ENCODE results near the gene TPRG1. TPM values are rescaled to one million over a fixed set of nuclear protein-coding genes. Genes with fewer than 3 reads are reported as not detected.

The TPRG1 gene
- total RNA-seq, 2 donors from 2014 or later = 1.1 to 1.8 TPM

DNA sequence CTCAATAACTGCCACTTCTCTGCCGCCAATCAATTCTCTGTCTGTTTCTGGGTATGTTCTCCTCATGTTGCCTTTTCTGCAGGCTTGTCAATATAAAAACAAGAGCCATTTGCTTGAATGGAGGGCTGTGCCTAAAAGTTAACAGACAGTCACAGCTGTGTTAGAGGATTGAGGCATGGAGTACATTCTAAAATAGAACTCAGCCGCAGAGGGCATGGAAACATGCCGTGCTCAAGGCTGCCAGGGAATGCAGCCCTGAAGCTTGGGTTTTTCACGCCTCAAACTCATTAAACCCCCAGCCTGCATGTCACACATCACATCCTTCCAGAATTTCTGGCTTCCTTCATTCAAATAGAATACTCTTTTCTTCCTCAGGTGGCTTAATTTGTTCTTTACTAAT, 166.6 kb downstream of the TPRG1 start:
- no peaks in the 10 kb centered on the region for H3K36me3 ChIP-seq
- H3K27me3 ChIP-seq = no peaks in the 10 kb centered on the region
- no peaks in the 10 kb centered on the region for H3K4me1 ChIP-seq
- no peak for TF ChIP-seq CTCF (IDR thresholded peaks at IDR 0.05)
- no peaks in the 10 kb centered on the region for H3K9me3 ChIP-seq
- H3K27ac ChIP-seq = no peak overlapping the region
- intact Hi-C loops (cut with DNase I) = no loop called here
- no peak overlapping the region for H3K4me3 ChIP-seq
- H3K9ac ChIP-seq (ENCODE audit: low read depth in 2 of 2, low read length in 2 of 2) = no peak overlapping the region
- DNase-seq = no peak

- Histone ChIP-seq H3K36me3 (no peaks in the 10 kb centered on the region), H3K9me3 (no peaks in the 10 kb centered on the region), H3K27ac (no peak overlapping the region), H3K4me3 (no peak overlapping the region), H3K9ac (ENCODE audit: low read depth in 2 of 2, low read length in 2 of 2) (no peak overlapping the region), H3K4me1 (no peaks in the 10 kb centered on the region), H3K27me3 (no peaks in the 10 kb centered on the region)
- intact Hi-C loops (cut with DNase I) = no loop called here
- no peak for DNase-seq
- TF ChIP-seq CTCF (IDR thresholded peaks at IDR 0.05) = no peak
Measured at GRCh38 chr3:189339996-189340395, 168.2 kb downstream of the TPRG1 start.

- DNase-seq = peak; percentile 26
- no peak overlapping the region for H3K4me3 ChIP-seq
- intact Hi-C loops (cut with DNase I) = no loop called here
- H3K9ac ChIP-seq (ENCODE audit: low read depth in 2 of 2, low read length in 2 of 2) = no peak overlapping the region
- peak; percentile 16 for TF ChIP-seq CTCF (IDR thresholded peaks at IDR 0.05)
- H3K9me3 ChIP-seq = no peaks in the 10 kb centered on the region
- H3K27me3 ChIP-seq = no peaks in the 10 kb centered on the region
- no peaks in the 10 kb centered on the region for H3K4me1 ChIP-seq
- H3K27ac ChIP-seq = no peak overlapping the region
- H3K36me3 ChIP-seq = no peaks in the 10 kb centered on the region
Measured at GRCh38 chr3:189340680-189341460, 169.1 kb downstream of the TPRG1 start.

- Histone ChIP-seq H3K27me3 (no peaks in the 10 kb centered on the region), H3K9me3 (no peaks in the 10 kb centered on the region), H3K27ac (no peak overlapping the region), H3K36me3 (no peaks in the 10 kb centered on the region), H3K4me1 (no peaks in the 10 kb centered on the region), H3K4me3 (no peak overlapping the region), H3K9ac (ENCODE audit: low read depth in 2 of 2, low read length in 2 of 2) (no peak overlapping the region)
- TF ChIP-seq CTCF (IDR thresholded peaks at IDR 0.05) = no peak
- DNase-seq = no peak
- intact Hi-C loops (cut with DNase I) = no loop called here
Measured at GRCh38 chr3:189342811-189343210, 171.0 kb downstream of the TPRG1 start.

DNA sequence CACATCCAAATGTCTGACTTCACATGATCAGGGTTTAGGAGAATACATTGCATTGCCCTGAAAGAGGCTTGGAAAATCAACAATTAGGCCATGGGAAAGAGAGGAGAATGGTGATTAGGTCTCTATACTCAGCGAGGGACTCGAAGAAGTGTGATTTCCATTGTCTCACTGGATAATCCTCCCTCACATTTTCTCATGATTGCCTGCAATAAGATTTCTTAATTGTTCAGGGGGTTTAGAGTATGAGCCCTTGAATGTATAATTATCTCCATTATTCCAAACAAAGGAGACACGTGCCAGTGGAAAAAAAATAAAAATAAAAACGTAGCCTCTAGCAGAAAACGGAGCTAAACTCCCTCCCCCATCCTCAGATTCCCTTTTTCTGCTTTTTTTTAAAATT, 173.2 kb downstream of the TPRG1 start:
- no peak overlapping the region for H3K27ac ChIP-seq
- H3K4me1 ChIP-seq = no peaks in the 10 kb centered on the region
- intact Hi-C loops (cut with DNase I) = no loop called here
- no peaks in the 10 kb centered on the region for H3K27me3 ChIP-seq
- no peaks in the 10 kb centered on the region for H3K9me3 ChIP-seq
- H3K4me3 ChIP-seq = no peak overlapping the region
- no peak for DNase-seq
- TF ChIP-seq CTCF (IDR thresholded peaks at IDR 0.05) = no peak
- H3K9ac ChIP-seq (ENCODE audit: low read depth in 2 of 2, low read length in 2 of 2) = no peak overlapping the region
- no peaks in the 10 kb centered on the region for H3K36me3 ChIP-seq
